Measurements from ENCODE around the gene EIF4A2.

- TF ChIP-seq CTCF (IDR thresholded peaks at IDR 0.05) (no peak), POLR2AphosphoS5 (IDR thresholded peaks at IDR 0.05) (no peak), EP300 (IDR thresholded peaks at IDR 0.05; ENCODE audit: low read depth) (no peak), POLR2A (IDR thresholded peaks at IDR 0.05) (no peak)
These were observed 7.4 kb upstream of the EIF4A2 start for GRCh38 chr3:186775999-186776398.
